HEK293T (cell line): Measurements from ENCODE around the gene ZNF358.

Experiments
- CTCF ChIA-PET: fragments of 350-600 bp; formaldehyde crosslinking; extraction: SDS; loops from one replicate; lab custom pipeline; 2021; ENCODE audit warnings: antibody characterized with exemption, inconsistent platforms; lab: Yijun Ruan, JAX
- POLR2A ChIA-PET: fragments of 350-600 bp; formaldehyde crosslinking; extraction: SDS; loops from one replicate; lab custom pipeline; 2020; ENCODE audit warnings: antibody characterized with exemption, inconsistent platforms; lab: Yijun Ruan, JAX
- DNase-seq: peaks from one replicate; pipeline ENCODE4 v3.0.0; 2012; ENCODE audit warnings: mixed read lengths; ENCODE audit errors: extremely low spot score
- ARNT ChIP-seq: fragments of 450-650 bp; IDR thresholded peaks from 2 replicates; pipeline ENCODE4 v1.6.1; 2017; ENCODE audit warnings: mild to moderate bottlenecking
- BHLHE40 ChIP-seq: fragments of 450-650 bp; IDR thresholded peaks from 2 replicates; pipeline ENCODE4 v1.6.1; 2016; ENCODE audit warnings: mild to moderate bottlenecking, moderate library complexity, borderline replicate concordance
- CTBP1 ChIP-seq: fragments of 450-650 bp; IDR thresholded peaks from 2 replicates; pipeline ENCODE4 v1.6.1; 2016; ENCODE audit warnings: borderline replicate concordance
- ELF4 ChIP-seq: fragments of 450-650 bp; IDR thresholded peaks from 2 replicates; pipeline ENCODE4 v1.6.1; 2017; ENCODE audit warnings: antibody characterized with exemption
- FOXA1 ChIP-seq: fragments of 450-650 bp; IDR thresholded peaks from 2 replicates; pipeline ENCODE4 v1.6.1; 2016; ENCODE audit warnings: mild to moderate bottlenecking
- FOXK2 ChIP-seq: fragments of 450-650 bp; IDR thresholded peaks from 2 replicates; pipeline ENCODE4 v1.6.1; 2016; ENCODE audit warnings: mild to moderate bottlenecking
- FOXM1 ChIP-seq: fragments of 450-650 bp; IDR thresholded peaks from 2 replicates; pipeline ENCODE4 v1.6.1; 2017; ENCODE audit warnings: mild to moderate bottlenecking, borderline replicate concordance
- HDGF ChIP-seq: fragments of 450-650 bp; IDR thresholded peaks from 2 replicates; pipeline ENCODE4 v1.6.1; 2017; ENCODE audit warnings: antibody characterized with exemption, borderline replicate concordance
- L3MBTL2 ChIP-seq: fragments of 450-650 bp; conservative IDR thresholded peaks from 2 replicates; pipeline ENCODE4 v1.6.1; 2016; ENCODE audit warnings: mild to moderate bottlenecking
- LEF1 ChIP-seq: fragments of 450-650 bp; IDR thresholded peaks from 2 replicates; pipeline ENCODE4 v1.6.1; 2017; ENCODE audit warnings: mild to moderate bottlenecking, borderline replicate concordance
- NFRKB ChIP-seq: fragments of 450-650 bp; IDR thresholded peaks from 2 replicates; pipeline ENCODE4 v1.6.1; 2016; ENCODE audit warnings: mild to moderate bottlenecking, moderate library complexity
- SP1 ChIP-seq: fragments of 450-650 bp; IDR thresholded peaks from 2 replicates; pipeline ENCODE4 v1.6.1; 2017
- SUZ12 ChIP-seq: fragments of 450-650 bp; IDR thresholded peaks from 2 replicates; pipeline ENCODE4 v1.6.1; 2016; ENCODE audit warnings: mild to moderate bottlenecking
- TARDBP ChIP-seq: fragments of 450-650 bp; IDR thresholded peaks from 2 replicates; pipeline ENCODE4 v1.6.1; 2016
- ZNF384 ChIP-seq: fragments of 450-650 bp; IDR thresholded peaks from 2 replicates; pipeline ENCODE4 v1.6.1; 2016
- TF ChIP-seq, protein P1 (sequence below): fragments of 450-650 bp; IDR thresholded peaks from 2 replicates; pipeline ENCODE4 v1.6.1; 2016

Gene ZNF358

DNA sequence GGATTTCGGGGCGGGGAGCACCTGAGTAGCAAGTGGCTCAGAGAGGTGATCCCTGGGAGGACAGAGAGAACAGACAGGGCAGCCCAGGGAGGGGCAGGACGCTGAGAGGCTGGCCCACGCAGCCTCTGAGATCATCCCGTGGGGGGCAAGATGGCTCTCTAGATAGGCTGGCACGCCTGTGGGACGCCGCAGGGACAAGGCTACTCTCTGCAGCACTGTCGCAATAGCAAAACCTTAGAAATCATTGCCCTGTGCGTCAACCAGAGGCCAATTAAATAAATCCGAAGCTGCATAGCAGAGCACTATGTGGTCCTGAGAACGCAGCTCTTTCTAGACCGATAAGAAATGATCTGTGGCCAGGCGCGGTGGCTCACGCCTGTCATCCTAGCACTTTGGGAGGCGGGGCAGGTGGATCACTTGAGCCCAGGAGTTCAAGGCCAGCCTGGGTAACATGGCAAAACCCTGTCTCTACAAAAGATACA lies 32.1 kb upstream of the ZNF358 start:
- POLR2A ChIA-PET: no interaction called here
- CTCF ChIA-PET: no interaction called here
- DNase-seq: no peak
- TF ChIP-seq L3MBTL2: no peak
- no peak for TF ChIP-seq BHLHE40
- no peak for TF ChIP-seq ZNF384
- TF ChIP-seq LEF1: no peak

DNA sequence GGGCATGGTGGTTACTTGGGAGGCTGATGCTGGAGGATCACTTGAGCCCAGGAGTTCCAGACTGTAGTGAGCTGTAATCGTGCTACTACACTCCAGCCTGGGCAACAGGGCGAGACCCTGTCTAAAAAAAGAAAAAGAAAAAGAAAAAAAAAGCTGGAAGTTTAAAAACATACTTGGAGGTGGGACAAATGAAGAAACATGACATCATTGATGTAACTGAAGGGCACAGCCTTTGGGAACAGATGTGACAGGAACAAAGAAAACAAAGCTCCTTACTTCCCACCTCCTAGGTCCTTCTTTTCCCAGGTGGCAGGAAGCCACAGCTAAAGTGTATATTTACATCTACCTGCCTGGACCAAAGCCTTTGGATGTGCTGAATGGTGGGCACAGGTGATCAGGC lies 29.0 kb upstream of the ZNF358 start:
- no peak for TF ChIP-seq L3MBTL2
- TF ChIP-seq FOXM1: no peak
- TF ChIP-seq ELF4: no peak
- TF ChIP-seq ARNT: no peak
- no peak for TF ChIP-seq BHLHE40
- TF ChIP-seq TARDBP: no peak
- no peak for TF ChIP-seq CTBP1
- no peak for TF ChIP-seq SUZ12
- TF ChIP-seq FOXK2: no peak
- TF ChIP-seq LEF1: no peak
- TF ChIP-seq HDGF: no peak
- TF ChIP-seq SP1: no peak
- no peak for TF ChIP-seq ZNF384
- TF ChIP-seq NFRKB: no peak
- TF ChIP-seq, protein P1, sequence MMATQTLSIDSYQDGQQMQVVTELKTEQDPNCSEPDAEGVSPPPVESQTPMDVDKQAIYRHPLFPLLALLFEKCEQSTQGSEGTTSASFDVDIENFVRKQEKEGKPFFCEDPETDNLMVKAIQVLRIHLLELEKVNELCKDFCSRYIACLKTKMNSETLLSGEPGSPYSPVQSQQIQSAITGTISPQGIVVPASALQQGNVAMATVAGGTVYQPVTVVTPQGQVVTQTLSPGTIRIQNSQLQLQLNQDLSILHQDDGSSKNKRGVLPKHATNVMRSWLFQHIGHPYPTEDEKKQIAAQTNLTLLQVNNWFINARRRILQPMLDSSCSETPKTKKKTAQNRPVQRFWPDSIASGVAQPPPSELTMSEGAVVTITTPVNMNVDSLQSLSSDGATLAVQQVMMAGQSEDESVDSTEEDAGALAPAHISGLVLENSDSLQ: no peak
- TF ChIP-seq FOXA1: no peak
- no peak for DNase-seq
- POLR2A ChIA-PET: interaction anchor here (0.9 to 1.4 kb wide), 3 partner anchors 10 to 36 kb away, joined by 3 read pairs; partner anchors contain the start of gene MCOLN1
- CTCF ChIA-PET: interaction anchor here (0.9 kb wide), 1 partner anchor 10 kb away, joined by 5 read pairs; a partner anchor contains a TSS

DNA sequence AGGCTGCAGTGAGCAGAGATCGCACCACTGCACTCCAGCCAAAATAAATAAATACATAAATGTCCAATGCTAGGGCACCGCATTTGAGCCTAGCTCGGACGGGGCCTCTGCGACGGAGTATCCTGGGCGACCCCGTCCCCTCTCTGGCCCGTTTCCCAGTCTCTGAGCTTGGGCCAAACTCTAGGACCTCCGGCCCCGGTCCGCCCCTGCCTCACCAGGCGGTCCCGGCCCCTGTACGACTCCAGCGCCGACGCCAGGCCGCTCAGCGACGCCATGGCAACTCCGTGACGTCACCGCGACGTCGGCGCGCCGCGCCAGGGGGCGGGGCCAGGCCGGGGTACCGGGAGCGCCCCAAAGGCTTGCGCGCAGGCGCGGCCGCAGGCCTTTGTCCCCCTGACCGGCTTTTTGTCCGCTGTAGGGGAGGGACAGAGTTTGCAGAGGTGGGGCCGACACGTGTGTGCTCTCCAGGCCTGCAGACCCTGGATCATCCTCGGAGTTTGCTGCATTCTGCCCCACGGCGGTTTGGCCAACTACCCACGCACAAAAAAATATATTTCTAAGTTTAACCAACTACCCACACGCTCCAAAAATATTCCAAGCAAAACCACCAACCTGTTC lies 27.1 kb upstream of the ZNF358 start, which contains the start of gene PEX11G:
TSS of gene PEX11G (minus strand) at position 300 of the 618 bp plus-strand sequence. CDS start at position 275, 25 bp downstream.
- CTCF ChIA-PET: no interaction called here
- POLR2A ChIA-PET: interaction anchor here (0.6 to 2.8 kb wide), 8 partner anchors 8 to 33 kb away, joined by 3 to 12 read pairs (median 5); partner anchors contain the start of genes MCOLN1 and ZNF358

DNA sequence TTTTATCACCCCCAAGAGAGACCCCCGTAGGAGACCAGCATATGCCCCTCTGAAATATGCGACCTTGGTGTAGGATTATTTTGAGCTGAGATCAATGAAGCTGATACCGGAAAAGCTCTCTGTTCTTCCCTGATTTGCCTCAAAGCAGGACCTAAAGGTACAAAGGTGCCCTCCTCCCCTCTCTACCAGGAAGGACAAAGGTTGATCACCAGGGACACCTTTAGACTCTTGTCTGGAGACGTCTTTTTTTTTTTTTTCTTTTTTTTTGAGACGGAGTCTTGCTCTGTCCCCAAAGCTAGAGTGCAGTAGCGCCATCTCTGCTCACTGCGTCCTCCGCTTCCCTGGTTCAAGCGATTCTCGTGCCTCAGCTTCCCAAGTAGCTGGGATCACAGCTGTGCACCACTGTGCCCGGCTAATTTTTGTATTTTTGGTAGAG lies 26.3 kb upstream of the ZNF358 start:
- DNase-seq: no peak
- ChIA-PET POLR2A (interaction anchor here (0.6 to 2.8 kb wide), 5 partner anchors 9 to 339 kb away, joined by 4 to 12 read pairs (median 5); partner anchors contain the start of gene ZNF358), CTCF (no interaction called here)
- TF ChIP-seq L3MBTL2 (no peak), ELF4 (no peak), FOXK2 (no peak), SUZ12 (no peak), LEF1 (no peak), TARDBP (no peak), CTBP1 (no peak), SP1 (no peak), HDGF (no peak), ARNT (no peak), NFRKB (no peak), ZNF384 (no peak; the same call in 1 of the 2 replicates)
- TF ChIP-seq, protein P1: no peak

More for the DNA sequence above, 27.1 kb upstream of the ZNF358 start, which contains the start of gene PEX11G:
- TF ChIP-seq FOXA1 (no peak), L3MBTL2 (peak; percentile 29; the same call in 1 of the 2 replicates)
- DNase-seq: peak; percentile 93

DNA sequence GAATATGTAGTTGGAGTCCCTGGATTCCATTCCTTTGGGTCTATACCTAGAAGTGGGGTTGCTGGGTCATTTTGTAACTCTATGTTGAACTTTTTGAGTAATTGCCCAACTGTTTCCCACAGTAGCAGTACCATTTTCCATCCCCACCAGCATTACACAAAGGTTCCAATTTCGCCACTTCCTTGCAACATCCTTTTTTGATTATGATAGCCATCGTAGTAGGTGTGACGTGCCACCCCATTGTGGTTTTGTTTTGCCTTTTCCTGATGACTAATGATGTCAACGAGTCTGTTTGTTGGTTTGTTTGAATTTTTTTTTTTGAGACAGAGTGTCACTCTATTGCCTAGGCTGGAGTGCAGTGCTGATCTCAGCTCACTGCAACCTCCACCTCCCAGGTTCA lies 23.8 kb upstream of the ZNF358 start:
- ChIA-PET CTCF (no interaction called here), POLR2A (interaction anchor here (0.7 kb wide), 1 partner anchor 13 kb away, joined by 3 read pairs; no protein-coding TSS in a partner anchor)
- DNase-seq: no peak
- TF ChIP-seq TARDBP: no peak

DNA sequence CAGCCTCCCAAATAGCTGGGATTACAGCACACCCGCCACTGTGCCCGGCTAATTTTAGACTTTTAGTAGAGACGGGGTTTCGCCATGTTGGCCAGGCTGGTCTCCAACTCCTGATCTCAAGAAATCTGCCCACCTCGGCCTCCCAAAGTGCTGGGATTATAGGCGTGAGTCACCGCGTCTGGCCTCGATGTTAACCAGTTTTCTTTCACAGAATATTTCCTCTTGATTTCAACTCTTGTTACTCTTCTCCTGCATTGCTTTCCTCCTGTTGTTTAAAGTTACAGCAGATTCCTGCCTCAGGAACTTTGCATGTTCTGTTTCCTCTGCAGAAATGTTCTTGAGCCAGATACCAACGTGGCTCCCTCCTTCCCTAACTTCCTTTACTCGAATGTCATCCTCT lies 23.3 kb upstream of the ZNF358 start:
- CTCF ChIA-PET: no interaction called here
- DNase-seq: no peak
- POLR2A ChIA-PET: no interaction called here
- TF ChIP-seq SP1 (no peak), FOXA1 (no peak), ARNT (no peak), FOXM1 (no peak), TARDBP (no peak), ZNF384 (no peak), CTBP1 (no peak), NFRKB (no peak), FOXK2 (no peak)
- TF ChIP-seq, protein P1: no peak
